IMR-90 (cell line): ENCODE data around the gene NAA10.

ENCODE experiments used
- BHLHE40 ChIP-seq: fragments of 150-350 bp; IDR thresholded peaks from 2 replicates; pipeline ENCODE4 v1.6.1; 2016; ENCODE audit warnings: mild to moderate bottlenecking, low read depth, low read length
- CEBPB ChIP-seq: IDR thresholded peaks from 2 replicates; pipeline ENCODE4 v1.6.1; 2012; ENCODE audit warnings: low read depth, low read length, improper control_type of control experiment
- ELK1 ChIP-seq: fragments of 150-350 bp; IDR thresholded peaks from 2 replicates; pipeline ENCODE4 v1.6.1; 2016; ENCODE audit warnings: low read depth, mild to moderate bottlenecking, low read length, moderate library complexity, borderline replicate concordance
- FOS ChIP-seq: fragments of 150-350 bp; IDR thresholded peaks from 2 replicates; pipeline ENCODE4 v1.6.1; 2016; ENCODE audit warnings: low read depth, low read length
- MAZ ChIP-seq: IDR thresholded peaks from 2 replicates; pipeline ENCODE4 v1.6.1; 2012; ENCODE audit warnings: low read depth, mild to moderate bottlenecking, low read length, improper control_type of control experiment, moderate library complexity, borderline replicate concordance
- NFE2L2 ChIP-seq: fragments of 150-350 bp; IDR thresholded peaks from 2 replicates; pipeline ENCODE4 v1.6.1; 2016; ENCODE audit warnings: low read depth, mild to moderate bottlenecking, low read length
- POLR2A ChIP-seq: IDR thresholded peaks from 2 replicates; pipeline ENCODE4 v1.6.1; 2012; ENCODE audit warnings: mild to moderate bottlenecking, low read depth, low read length
- RAD21 ChIP-seq: IDR thresholded peaks from 2 replicates; pipeline ENCODE4 v1.6.1; 2012; ENCODE audit warnings: low read length, improper control_type of control experiment
- RCOR1 ChIP-seq: IDR thresholded peaks from 2 replicates; pipeline ENCODE4 v1.6.1; 2012; ENCODE audit warnings: mild to moderate bottlenecking, low read length, improper control_type of control experiment; ENCODE audit not compliant: insufficient replicate concordance
- RFX5 ChIP-seq: IDR thresholded peaks from 2 replicates; pipeline ENCODE4 v1.8.0; 2012; ENCODE audit warnings: low read depth, mild to moderate bottlenecking, low read length, moderate library complexity
- USF2 ChIP-seq: fragments of 150-350 bp; IDR thresholded peaks from 2 replicates; pipeline ENCODE4 v1.6.1; 2017; ENCODE audit warnings: mild to moderate bottlenecking, antibody characterized with exemption, low read length, low read depth
- TF ChIP-seq, protein P1 (sequence below): conservative IDR thresholded peaks from 2 replicates; pipeline ENCODE4 v1.5.1; 2012; ENCODE audit warnings: mild to moderate bottlenecking, low read depth, low read length, improper control_type of control experiment

DNA sequence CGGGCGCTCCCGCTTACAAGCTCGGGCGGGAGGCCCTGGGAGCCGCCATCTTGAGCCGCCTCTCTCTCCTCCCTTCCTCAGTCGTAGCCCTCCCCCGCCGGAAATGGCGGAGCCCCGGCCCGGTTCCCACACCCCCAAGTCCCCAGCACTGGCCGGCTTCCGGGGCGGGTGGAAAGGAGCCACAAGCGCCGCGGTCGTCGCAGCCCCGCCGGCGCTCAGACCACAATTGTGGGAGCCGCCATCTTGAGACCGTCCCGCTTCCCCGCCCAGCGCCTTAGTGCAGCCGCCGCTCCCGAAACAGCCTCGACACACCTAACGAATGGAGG, 36.2 kb upstream of the NAA10 start:
- TF ChIP-seq, protein P1, sequence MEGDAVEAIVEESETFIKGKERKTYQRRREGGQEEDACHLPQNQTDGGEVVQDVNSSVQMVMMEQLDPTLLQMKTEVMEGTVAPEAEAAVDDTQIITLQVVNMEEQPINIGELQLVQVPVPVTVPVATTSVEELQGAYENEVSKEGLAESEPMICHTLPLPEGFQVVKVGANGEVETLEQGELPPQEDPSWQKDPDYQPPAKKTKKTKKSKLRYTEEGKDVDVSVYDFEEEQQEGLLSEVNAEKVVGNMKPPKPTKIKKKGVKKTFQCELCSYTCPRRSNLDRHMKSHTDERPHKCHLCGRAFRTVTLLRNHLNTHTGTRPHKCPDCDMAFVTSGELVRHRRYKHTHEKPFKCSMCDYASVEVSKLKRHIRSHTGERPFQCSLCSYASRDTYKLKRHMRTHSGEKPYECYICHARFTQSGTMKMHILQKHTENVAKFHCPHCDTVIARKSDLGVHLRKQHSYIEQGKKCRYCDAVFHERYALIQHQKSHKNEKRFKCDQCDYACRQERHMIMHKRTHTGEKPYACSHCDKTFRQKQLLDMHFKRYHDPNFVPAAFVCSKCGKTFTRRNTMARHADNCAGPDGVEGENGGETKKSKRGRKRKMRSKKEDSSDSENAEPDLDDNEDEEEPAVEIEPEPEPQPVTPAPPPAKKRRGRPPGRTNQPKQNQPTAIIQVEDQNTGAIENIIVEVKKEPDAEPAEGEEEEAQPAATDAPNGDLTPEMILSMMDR = no peak
- TF ChIP-seq FOS (no peak), BHLHE40 (no peak), USF2 (no peak), POLR2A (peak; percentile 82), NFE2L2 (no peak), ELK1 (no peak), MAZ (peak; percentile 71; the same call in 1 of the 2 replicates), RFX5 (no peak), RAD21 (no peak), RCOR1 (no peak), CEBPB (no peak)
